Kasumi-1 (cell line): ENCODE measurements around the gene NXF2B.
"Not testable (repeated sequence)": the region's sequence is repeated elsewhere in the genome, so short reads cannot be mapped to it uniquely, and the experiment has no call there.

Experiments
- DNase-seq, 2 experiments: peaks; one replicate each; lab custom pipeline; 2025; lab: John Stamatoyannopoulos, UW

The NXF2B gene, protein sequence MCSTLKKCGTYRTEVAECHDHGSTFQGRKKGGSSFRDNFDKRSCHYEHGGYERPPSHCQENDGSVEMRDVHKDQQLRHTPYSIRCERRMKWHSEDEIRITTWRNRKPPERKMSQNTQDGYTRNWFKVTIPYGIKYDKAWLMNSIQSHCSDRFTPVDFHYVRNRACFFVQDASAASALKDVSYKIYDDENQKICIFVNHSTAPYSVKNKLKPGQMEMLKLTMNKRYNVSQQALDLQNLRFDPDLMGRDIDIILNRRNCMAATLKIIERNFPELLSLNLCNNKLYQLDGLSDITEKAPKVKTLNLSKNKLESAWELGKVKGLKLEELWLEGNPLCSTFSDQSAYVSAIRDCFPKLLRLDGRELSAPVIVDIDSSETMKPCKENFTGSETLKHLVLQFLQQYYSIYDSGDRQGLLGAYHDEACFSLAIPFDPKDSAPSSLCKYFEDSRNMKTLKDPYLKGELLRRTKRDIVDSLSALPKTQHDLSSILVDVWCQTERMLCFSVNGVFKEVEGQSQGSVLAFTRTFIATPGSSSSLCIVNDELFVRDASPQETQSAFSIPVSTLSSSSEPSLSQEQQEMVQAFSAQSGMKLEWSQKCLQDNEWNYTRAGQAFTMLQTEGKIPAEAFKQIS

DNA sequence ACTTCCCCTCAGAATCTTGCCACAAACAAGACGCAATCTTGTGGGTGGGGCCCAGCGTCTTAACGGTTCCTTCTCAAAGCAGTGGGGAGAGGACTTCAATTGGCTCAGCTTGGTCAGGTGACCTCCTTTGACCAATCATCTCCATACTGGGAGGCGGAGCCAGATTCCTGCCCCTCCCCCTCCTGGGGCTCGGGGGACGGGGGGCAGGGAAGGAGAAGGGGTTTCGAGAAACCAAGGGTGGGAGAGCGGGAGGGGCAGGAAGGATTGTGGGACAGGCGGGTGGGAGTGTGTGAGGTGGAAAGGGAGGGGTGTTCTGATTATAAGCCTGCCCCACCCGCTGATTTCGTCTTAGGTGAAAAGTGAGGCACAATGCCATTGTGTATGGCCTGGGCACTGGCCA, at the start of gene NXF2B:
TSS of gene NXF2B (minus strand) at position 101 of the 400 bp plus-strand sequence. CDS start 59,972 bp downstream, outside the sequence.
- DNase-seq: not testable (repeated sequence)

DNA sequence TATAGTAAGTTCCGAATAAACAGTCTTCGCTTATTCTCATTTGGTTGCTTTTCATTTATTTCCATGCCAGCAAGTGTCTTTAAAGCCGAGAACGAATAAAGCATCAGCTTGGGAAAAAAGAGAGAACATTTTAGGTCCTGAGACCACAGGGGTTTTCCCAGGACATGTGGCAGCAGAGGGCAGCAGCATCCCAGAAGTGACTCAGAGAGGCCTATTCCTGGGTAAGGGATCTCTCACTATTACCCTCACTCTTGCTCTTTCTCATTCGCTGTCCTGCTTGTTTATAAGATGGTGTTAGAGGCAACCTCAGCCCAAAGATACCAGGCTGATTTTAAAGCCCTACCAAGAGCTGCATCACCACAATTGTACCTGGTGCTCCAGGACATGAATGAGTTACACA, 39.0 kb upstream of the NXF2B start:
- not testable (repeated sequence) for DNase-seq

DNA sequence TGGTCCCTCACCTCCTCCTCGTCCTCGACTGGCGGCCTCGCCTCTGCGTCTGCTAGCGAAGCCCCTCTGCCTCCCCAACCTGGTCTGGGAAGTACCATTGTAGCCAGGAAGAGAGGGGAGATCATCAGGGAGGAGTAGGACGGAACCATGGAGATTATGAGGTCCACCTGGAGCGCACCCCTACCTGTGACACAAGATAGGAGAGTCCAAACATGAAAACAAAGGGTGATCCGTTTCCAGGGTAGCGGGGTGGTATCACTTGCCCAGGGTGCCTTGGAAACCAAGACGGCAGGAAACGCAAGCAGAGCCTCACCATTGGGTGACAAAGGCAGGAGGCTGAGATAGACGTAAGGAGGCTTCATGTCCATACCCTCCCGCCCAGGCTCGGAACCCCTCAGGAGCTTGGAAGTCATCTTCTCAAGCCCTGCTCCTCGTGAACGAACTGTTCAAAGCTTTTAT, 32.0 kb upstream of the NXF2B start, which contains the start of gene TCP11X2:
TSS of gene TCP11X2 (minus strand) at position 51 of the 459 bp plus-strand sequence.
- not testable (repeated sequence) for DNase-seq

DNA sequence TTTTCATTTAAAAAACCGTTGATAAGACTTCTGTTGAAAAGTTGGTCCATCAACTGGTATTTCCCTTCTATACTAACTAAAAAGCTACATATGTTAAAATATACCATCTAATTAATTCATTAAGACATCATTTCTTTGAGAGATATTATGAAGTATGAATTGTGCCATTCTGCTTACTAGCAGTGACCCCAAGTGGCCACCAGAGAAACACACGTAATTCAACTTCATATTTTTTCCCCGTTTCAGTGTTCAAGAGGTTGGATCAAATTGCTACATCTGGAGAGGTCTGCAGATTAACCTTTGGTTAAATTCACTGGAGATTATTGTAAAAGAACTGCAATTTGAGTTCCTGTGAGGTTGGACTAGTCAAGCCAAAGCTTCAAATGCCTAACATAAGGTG, 30.4 kb upstream of the NXF2B start:
- not testable (repeated sequence) for DNase-seq

DNA sequence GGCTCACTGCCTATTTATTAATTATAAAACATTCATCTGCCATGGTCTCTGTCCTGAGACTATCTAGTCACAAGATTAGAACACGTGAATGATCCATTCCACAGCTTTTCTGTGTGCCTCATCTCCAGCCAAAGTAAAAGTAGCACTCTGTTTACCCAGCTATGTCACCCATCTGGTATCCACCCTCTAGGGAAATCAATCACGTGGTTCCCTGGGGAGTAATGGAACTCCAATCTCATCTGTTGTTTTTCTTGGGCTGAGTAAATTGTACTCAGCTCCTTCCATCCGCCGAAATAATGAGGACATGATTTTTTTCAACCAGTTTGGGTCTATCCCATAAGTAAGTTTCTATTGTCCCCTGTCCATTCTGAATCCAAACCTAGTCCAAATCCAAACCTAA, 18.8 kb upstream of the NXF2B start:
- not testable (repeated sequence) for DNase-seq

DNA sequence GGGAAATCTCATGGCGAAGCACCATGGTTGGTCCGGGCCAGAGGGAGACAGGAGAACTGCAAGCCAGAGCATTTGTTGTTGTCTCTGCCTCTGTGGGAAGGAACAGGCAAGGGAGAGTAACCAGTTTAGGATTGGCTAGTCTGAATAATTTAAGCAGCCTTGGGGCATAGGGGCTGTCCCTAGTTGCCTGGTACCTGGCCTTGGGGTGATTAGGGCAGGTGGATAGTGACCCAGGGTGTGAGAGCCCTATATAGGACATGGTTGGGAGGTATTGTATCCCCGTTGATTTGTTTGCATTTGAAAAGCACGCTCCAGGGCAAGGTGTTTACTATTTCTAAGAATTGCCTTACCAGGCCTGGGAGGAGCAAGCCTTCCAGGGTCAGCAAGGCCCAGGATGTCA, 25.3 kb downstream of the NXF2B start:
- DNase-seq: not testable (repeated sequence)

DNA sequence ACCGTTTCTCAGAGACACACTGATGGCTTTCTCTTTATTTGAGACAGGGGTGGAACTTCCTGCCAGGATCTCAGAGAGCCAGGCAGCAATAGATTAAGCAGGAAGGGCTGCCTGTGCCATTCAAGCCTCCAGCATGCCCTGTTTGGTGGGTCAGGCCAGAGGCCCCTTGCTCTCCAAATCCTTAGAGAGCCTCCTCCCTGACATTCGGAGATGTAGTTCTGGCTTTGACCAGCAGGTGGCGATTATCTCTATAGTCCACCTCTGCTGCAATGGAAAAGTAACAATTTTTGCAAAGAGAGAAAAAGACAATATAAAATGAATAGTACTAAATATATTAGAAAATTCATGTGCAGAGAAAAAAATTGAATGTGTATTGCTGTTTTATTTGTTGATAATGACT, 93.9 kb downstream of the NXF2B start:
- no peak for DNase-seq

DNA sequence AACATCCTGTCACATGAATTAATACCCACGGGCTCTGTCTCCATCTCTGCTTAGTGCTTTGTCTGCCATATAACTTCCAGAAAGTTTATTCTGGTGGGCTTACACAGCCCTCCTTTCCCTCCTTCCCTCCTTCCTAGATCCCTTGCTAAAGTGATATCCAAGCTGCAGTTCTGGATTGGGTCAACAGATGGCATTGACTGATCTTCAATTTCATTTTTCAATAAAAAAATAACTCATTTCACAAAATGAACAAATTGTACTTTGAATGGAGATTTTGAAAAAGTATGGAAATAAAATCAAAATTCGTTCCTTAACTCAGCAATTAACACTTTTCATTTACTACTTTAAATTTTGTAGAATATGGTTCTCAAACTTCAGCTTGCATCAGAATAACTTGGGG, 97.9 kb downstream of the NXF2B start:
- no peak for DNase-seq

DNA sequence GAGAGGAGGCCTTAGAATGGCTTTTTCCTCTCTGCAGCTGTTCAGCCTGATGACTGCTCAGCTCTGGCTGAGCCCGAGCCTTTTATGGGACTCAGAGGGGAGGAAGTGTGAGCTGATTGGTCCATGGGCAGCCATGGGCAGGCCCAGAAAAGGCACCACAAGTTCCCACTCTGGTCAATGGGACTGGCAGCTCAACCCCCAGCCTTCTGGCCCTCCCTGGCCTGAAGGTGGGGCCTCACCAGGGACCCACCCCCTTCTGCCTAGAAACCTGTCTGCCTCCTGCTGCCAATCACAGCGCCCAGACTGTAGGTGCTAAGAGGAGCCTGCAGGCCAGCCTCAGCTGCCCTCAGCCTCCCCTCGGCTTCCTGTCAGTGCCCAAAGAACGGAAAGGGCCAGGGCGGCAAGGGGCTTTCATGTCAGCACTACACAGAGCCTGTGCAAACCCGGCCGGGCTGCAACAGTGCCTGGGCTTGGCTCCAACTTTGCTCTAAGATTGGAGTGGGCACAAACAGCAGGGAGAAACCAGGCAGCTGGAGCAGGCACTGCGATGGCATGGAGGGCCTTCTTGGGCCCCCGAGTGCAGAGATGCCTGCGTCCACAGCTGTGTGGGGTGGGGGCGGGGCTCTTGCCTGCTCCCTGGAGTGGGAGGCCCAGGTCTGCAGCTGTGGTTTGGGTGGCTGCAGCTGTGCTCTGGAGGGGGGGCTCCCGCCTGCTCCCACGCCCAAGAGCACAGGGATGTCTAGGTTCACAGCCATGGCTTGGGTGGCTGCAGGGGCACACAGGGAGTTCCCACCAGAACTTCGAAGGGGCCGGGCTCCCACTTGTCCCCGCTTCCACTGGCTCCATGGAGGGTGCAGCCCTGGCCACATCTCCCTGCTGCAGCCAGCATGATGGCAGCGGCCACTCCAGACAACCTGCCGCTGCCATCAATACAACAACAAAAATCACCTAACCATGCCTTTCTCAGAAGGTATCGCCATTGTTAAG, 100.2 kb downstream of the NXF2B start:
- no peak for DNase-seq

DNA sequence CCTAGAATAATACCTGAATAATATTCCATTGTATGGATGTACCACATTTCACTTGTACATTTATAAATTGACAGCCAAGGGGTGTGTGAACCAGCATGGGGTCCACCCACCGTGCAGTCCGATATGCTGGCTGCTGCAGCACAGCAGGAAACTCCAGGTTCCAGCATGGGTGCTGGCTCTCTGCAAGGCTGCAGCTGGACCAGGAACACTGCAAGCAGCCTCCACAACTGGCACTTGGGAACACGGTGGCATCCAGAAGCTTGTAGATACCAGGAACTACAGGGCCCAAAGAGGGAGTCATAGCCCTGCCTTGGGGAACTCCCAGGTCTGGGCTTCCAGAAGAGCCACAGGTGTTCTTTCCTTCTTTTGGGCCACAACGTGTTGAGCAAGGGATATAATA, 101.6 kb downstream of the NXF2B start:
- no peak for DNase-seq
